GM18517 (cell line): ENCODE data around the gene GRIA4.
A peak's percentile ranks its signal among the peaks of the same experiment; 100 is the strongest.
"Not testable (repeated sequence)": the region's sequence is repeated elsewhere in the genome, so short reads cannot be mapped to it uniquely, and the experiment has no call there.

ENCODE experiments used
- ATAC-seq: cut with Tn5 transposase; IDR thresholded peaks from one replicate; pipeline ENCODE4 v1.9.1; 2021; ENCODE audit warnings: mild to moderate bottlenecking, moderate library complexity; ENCODE audit not compliant: unreplicated experiment

GRIA4 gene

GRCh38 chr11:105986554-105986953, 376.7 kb downstream of the GRIA4 start:
- no peak for ATAC-seq

DNA sequence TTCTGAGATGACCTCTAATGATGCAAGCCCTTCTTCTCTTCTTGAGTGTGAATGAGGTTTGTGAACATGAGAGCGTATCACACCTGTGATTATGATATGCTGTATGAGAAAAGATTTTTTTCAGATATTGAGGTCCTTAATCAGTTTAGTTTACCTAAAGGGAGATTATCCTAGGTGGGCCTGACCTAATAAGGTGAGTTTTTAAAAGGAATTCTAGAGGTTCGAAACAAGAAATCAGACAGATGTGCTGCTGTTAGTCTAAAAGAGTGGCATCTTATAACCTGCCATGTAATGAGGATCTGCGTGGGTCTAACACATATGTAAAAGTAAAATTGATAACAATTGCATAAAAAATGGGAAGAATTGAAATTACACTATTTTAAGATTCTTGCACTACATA, 378.3 kb downstream of the GRIA4 start:
- no peak for ATAC-seq

- no peak for ATAC-seq
These were observed 379.3 kb downstream of the GRIA4 start for GRCh38 chr11:105989124-105989523.

DNA sequence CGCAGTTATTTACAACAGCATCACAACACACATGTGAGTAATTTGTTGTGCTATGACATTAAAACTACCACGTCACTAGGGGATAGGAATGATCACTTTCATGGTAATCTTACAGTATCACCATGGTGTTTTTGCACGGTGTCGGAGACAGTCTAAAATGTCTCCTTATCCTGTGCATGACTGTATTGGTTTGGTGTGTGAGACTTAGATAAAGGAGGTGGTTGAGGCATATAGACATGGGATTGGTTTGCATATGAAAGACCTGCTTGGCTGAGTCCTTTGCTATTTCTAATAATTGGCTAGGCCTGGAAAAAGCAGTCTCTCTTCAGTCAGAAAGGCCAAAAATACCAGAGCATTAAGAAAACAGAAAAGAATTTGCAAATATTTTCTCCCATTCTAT, 382.0 kb downstream of the GRIA4 start:
- ATAC-seq, result no peak

DNA sequence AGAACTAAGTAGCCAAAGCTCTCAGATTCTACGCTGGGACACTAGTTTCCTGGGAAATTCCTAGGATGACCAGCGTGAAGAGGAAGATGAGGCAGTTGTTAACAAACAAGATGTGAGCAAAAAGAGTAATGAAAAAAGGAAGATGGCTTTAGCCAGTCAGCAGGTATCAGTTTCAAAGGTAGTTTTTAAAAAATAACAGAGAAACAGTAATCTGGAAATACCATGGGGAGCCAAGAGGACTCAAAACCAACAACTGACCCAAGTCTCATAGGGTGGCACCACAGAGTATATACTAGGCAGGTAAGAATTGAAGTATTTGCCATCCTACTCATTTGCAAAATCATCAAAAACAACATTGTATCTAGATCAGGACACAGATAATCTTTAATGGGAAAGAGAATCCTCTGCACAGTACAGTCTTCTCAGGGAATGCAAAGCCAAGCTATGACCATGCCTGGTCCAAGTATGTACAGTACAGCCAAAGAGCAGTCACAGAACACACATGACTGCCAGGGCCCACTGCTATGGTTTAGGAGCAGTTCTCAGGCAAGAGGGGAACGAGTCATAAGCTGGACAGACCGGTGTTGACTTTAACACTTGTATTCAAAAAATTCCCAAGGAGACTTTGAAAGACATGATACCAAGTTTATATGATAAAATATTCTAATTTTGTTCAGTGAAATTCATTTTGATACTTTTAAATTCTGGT, 391.6 kb downstream of the GRIA4 start:
- ATAC-seq, result no peak

DNA sequence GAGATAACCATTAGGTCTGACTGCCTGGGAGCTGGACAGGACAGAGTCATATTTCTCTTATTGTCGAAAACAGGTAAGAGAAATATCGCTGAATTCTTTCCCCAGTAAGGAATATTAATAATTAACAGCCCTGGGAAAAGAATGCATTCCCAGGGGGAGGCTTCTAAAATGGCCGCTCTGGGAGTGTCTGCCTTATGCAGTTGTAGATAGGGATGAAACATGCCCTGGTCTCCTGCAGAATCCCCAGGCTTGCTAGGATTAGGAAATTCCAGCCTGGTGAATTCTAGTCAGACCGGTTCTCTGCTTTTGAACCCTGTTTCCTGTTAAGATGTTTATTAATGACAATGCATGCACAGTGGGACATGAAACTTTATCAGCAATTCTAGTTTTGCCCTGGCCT, 393.2 kb downstream of the GRIA4 start:
- ATAC-seq, result not testable (repeated sequence)

- no peak for ATAC-seq
These were observed 401.6 kb downstream of the GRIA4 start for GRCh38 chr11:106011481-106011880.

DNA sequence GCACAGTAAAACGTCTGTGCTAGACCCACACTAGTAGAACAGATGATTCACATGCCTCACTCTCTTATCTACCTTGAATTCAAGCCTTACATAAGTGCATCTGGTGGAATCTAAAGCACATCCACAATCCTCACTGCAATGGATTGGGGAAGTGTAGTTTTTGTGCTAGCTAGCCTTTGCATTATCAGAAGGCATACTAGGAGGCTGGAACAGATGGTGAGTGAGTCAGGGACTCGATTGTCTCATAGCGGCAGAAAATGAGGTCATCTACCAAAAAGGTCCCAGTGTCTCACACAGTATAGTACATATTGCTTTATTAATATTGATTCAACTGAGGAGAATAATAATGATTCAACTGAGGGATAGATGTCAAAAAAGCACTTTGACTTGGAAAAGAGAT, 402.9 kb downstream of the GRIA4 start:
- ATAC-seq, result no peak

- ATAC-seq, result no peak
These were observed 404.2 kb downstream of the GRIA4 start for GRCh38 chr11:106014035-106014434.

GRCh38 chr11:106014620-106015019, 404.7 kb downstream of the GRIA4 start:
- no peak for ATAC-seq

- ATAC-seq, result no peak
These were observed 405.2 kb downstream of the GRIA4 start for GRCh38 chr11:106015066-106015465.

- no peak for ATAC-seq
These were observed 407.2 kb downstream of the GRIA4 start for GRCh38 chr11:106017093-106017492.

GRCh38 chr11:106021181-106021966, 411.5 kb downstream of the GRIA4 start:
- ATAC-seq, result peak; percentile 2

GRCh38 chr11:106021967-106022794, 412.3 kb downstream of the GRIA4 start, which contains the start of gene MSANTD4:
Gene MSANTD4, minus strand, starts transcription at chr11:106022240. Its CDS starts 11,323 bp downstream, at chr11:106010917.
- peak; percentile 98 for ATAC-seq

GRCh38 chr11:106022795-106023275, 413.0 kb downstream of the GRIA4 start:
- ATAC-seq, result no peak

DNA sequence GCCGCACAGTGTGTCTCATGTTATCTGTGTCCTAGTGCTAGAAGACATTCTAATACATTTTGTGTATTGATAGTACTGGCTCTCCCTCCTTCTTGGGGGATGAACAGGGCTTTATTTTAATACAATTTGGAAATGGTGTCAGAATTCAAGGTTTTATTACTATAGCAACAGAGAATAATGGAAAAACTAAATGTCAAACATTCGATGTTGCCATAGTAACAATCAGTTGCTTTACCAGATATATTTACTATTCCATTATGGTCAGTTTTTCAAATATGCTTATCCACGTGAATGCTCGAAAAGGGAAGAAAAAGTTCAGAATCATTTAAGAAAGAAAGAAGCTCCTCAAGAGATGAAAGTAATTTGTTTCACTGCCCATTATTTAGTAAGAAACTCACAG, 420.7 kb downstream of the GRIA4 start:
- ATAC-seq, result no peak

DNA sequence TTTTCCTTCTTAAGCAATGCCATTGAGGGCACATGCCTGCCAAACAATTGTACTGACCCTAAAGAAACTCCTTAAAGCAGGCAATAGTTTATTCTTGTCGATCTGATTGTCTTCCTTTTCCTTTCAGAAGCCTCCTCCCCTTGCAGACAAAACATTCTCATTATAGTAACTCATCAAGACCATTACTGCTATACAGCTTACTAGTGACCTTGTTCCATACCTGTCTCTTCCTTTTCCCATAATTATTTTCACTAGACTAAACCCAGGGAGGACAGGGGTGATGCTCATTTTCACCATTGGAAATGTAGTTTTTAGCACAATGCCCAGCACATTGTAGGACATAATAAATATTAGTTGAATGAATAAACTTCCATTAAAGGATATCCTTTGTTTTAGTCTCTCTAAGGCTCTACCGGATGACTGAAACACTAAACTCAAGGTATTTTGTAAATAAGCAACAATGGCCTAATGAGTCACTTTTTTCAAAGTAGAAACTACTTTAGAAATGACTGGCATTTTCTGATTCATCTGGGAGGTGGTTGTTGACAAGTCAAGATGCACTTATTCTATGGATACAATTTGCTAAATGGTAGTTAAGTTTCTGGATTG, 421.4 kb downstream of the GRIA4 start:
- no peak for ATAC-seq
